ENCODE data around the gene CAMTA1.
"Not testable (repeated sequence)": the region's sequence is repeated elsewhere in the genome, so short reads cannot be mapped to it uniquely, and the experiment has no call there.

The CAMTA1 gene

DNA sequence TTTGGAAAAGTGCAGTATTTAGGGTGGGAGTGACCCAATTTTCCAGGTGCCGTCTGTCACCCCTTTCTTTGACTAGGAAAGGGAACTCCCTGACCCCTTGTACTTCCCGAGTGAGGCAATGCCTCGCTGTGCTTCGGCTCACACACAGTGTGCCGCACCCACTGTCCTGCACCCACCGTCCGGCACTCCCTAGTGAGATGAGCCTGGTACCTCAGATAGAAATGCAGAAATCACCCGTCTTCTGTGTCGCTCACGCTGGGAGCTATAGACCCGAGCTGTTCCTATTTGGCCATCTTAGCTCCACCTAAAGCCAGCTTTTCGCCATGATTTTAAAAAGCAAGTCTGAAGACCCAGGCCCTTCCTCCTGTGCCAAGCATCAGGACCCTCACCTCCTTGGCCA lies 632.4 kb downstream of the CAMTA1 start:
- not testable (repeated sequence) for H3K4me1 ChIP-seq (ENCODE audit: control insufficient read depth, insufficient read depth, low read length); H3K27ac ChIP-seq (ENCODE audit: low read depth, low read length); H3K4me3 ChIP-seq (ENCODE audit: low read depth, low read length); H3K27me3 ChIP-seq (ENCODE audit: control insufficient read depth, insufficient read depth, low read length); H3K9ac ChIP-seq (ENCODE audit: low read depth, low read length); H3K36me3 ChIP-seq (ENCODE audit: control insufficient read depth, insufficient read depth, low read length)
- peaks cover 12% of the 10 kb centered on the region for H3K9me3 ChIP-seq (ENCODE audit: control insufficient read depth, insufficient read depth, low read length)

DNA sequence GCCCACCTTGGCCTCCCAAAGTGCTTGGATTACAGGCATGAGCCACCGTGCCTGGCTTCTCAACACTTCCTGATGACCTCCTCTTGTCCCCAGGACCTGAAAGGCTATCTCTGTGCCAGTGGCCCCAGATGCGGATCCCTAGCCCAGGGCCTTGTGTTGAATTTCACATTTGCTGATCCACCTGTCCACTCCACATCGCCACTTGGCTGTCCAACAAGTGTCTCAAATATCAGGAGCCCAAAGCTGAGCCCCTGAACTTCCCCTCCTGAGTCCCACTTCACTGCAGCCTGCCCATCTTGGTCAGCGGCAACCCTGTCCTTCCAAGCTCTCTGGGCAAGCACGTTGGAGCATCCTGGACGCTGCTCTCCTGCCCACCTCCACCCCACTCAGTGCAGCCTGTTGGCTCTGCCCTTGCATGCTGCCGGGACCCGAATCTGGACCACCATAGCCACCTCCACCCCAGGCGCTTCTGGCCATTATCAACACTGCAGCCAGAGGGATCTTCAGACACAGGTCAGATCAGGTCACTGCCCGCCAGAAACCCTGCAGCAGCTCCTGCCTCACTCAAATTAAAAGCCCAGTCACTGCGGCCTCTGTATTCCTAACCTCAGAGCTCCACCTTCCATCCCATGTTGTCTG lies 633.3 kb downstream of the CAMTA1 start:
- H3K27me3 ChIP-seq (ENCODE audit: control insufficient read depth, insufficient read depth, low read length): no peaks in the 10 kb centered on the region
- H3K9me3 ChIP-seq (ENCODE audit: control insufficient read depth, insufficient read depth, low read length): peaks cover 12% of the 10 kb centered on the region
- no peak overlapping the region for H3K9ac ChIP-seq (ENCODE audit: low read depth, low read length)
- no peaks in the 10 kb centered on the region for H3K4me1 ChIP-seq (ENCODE audit: control insufficient read depth, insufficient read depth, low read length)
- H3K36me3 ChIP-seq (ENCODE audit: control insufficient read depth, insufficient read depth, low read length): no peaks in the 10 kb centered on the region
- H3K4me3 ChIP-seq (ENCODE audit: low read depth, low read length): no peak overlapping the region
- no peak overlapping the region for H3K27ac ChIP-seq (ENCODE audit: low read depth, low read length)

DNA sequence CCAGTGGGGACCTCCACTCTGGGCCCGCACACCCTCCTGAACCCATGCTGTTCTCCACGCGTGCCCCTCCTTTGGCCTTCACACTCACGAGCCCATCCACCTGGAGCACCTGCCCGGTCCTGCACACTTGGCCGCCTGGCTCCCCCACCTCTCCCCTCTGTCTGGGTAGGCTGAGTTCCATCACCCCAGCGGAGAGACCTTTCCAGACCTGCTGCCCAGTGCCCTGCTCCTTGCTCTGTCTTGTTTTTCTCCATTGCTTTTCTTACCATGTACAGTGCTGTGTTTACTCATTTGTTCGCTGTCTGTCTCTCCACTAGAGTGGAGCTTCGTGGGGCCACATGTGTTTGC lies 634.8 kb downstream of the CAMTA1 start:
- H3K9me3 ChIP-seq (ENCODE audit: control insufficient read depth, insufficient read depth, low read length): peaks cover 12% of the 10 kb centered on the region
- no peaks in the 10 kb centered on the region for H3K36me3 ChIP-seq (ENCODE audit: control insufficient read depth, insufficient read depth, low read length)
- H3K9ac ChIP-seq (ENCODE audit: low read depth, low read length): no peak overlapping the region
- no peak overlapping the region for H3K4me3 ChIP-seq (ENCODE audit: low read depth, low read length)
- H3K4me1 ChIP-seq (ENCODE audit: control insufficient read depth, insufficient read depth, low read length): no peaks in the 10 kb centered on the region
- H3K27ac ChIP-seq (ENCODE audit: low read depth, low read length): no peak overlapping the region
- H3K27me3 ChIP-seq (ENCODE audit: control insufficient read depth, insufficient read depth, low read length): no peaks in the 10 kb centered on the region

DNA sequence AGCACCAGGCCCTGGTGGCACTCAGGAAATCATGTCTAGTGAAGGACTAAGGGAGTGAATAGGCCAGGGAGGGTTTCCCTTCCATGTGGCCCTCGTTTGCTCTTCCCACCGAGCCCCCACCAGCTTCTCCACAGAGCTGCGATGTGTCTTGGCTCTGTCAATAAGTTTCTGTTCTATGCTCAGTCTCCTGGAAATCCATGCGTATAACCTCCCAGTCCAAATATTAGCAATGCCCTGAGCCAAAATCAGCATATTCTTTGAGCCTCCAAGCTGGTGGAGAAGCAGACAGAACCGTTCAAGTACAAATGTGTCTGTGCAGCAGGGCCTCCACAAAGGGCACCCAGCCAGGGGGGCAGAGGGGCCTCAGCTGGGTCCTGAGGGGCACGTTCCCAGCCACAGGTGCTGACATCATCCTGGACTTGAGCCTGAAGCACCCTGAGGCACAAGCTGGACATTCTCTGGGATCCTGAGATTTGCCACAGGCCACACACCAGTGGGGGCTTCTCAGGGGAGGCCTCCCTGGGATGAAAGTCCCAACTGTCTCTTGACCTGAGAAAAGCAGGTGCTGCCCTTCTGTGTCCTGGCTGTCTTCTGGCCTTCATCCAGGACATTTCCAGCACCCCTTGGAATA lies 635.3 kb downstream of the CAMTA1 start:
- Histone ChIP-seq H3K4me1 (ENCODE audit: control insufficient read depth, insufficient read depth, low read length) (no peaks in the 10 kb centered on the region), H3K9ac (ENCODE audit: low read depth, low read length) (no peak overlapping the region), H3K9me3 (ENCODE audit: control insufficient read depth, insufficient read depth, low read length) (peaks cover 12% of the 10 kb centered on the region), H3K4me3 (ENCODE audit: low read depth, low read length) (no peak overlapping the region), H3K27ac (ENCODE audit: low read depth, low read length) (no peak overlapping the region), H3K27me3 (ENCODE audit: control insufficient read depth, insufficient read depth, low read length) (no peaks in the 10 kb centered on the region), H3K36me3 (ENCODE audit: control insufficient read depth, insufficient read depth, low read length) (no peaks in the 10 kb centered on the region)

DNA sequence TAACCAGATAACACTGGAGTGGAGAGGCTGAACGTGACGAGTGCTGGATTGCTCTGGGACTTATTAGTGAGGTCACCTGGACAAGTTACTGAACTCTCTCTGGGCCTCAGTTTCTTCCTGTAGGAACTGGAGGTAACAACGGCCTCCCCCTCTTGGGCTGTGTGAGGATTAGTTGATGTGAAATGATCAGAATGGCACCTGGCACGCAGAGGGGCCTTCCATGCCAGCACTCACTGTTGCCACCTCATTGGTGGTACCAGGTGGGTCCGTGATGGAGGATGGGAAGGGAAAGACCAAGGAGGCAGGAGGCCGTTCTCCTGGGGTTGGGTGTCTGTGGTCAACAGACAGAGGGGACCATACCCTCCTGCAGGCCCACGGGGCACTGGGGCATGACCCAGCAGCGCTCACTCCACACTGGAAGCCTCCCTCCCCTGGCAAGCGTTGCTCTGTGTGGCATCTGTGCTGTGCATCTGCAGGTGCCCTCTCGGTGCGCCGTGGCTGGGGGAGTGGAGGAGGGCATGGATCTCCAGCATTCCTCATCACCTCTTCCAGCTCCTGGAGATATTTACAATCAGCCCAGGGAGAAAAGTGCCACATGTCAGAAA lies 636.3 kb downstream of the CAMTA1 start:
- Histone ChIP-seq H3K27me3 (ENCODE audit: control insufficient read depth, insufficient read depth, low read length) (no peaks in the 10 kb centered on the region), H3K9me3 (ENCODE audit: control insufficient read depth, insufficient read depth, low read length) (peaks cover 12% of the 10 kb centered on the region), H3K9ac (ENCODE audit: low read depth, low read length) (no peak overlapping the region), H3K27ac (ENCODE audit: low read depth, low read length) (no peak overlapping the region), H3K36me3 (ENCODE audit: control insufficient read depth, insufficient read depth, low read length) (no peaks in the 10 kb centered on the region), H3K4me1 (ENCODE audit: control insufficient read depth, insufficient read depth, low read length) (no peaks in the 10 kb centered on the region), H3K4me3 (ENCODE audit: low read depth, low read length) (no peak overlapping the region)

DNA sequence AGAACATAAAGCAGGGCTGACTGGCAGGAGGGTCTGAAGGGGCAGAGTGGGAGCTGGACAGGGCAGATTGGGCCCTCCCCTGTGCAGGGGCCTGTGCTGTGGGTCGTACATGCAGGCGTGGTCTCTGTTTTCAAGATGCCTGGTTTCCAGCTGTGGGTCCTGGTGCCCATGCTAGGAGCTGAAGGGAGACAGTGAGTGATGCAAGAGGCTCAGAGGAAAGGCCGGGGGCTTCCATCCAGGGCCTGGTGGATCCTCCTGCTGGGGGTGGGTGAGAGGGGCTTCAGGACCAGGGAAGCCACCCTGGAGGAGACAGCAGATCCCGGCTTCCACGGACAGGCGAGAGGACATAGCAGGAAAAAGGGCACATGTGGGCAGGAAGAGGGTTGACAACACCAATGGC lies 636.8 kb downstream of the CAMTA1 start:
- Histone ChIP-seq H3K27ac (ENCODE audit: low read depth, low read length) (no peak overlapping the region), H3K9ac (ENCODE audit: low read depth, low read length) (no peak overlapping the region), H3K4me3 (ENCODE audit: low read depth, low read length) (no peak overlapping the region), H3K4me1 (ENCODE audit: control insufficient read depth, insufficient read depth, low read length) (no peaks in the 10 kb centered on the region), H3K36me3 (ENCODE audit: control insufficient read depth, insufficient read depth, low read length) (no peaks in the 10 kb centered on the region), H3K9me3 (ENCODE audit: control insufficient read depth, insufficient read depth, low read length) (peaks cover 12% of the 10 kb centered on the region), H3K27me3 (ENCODE audit: control insufficient read depth, insufficient read depth, low read length) (no peaks in the 10 kb centered on the region)

DNA sequence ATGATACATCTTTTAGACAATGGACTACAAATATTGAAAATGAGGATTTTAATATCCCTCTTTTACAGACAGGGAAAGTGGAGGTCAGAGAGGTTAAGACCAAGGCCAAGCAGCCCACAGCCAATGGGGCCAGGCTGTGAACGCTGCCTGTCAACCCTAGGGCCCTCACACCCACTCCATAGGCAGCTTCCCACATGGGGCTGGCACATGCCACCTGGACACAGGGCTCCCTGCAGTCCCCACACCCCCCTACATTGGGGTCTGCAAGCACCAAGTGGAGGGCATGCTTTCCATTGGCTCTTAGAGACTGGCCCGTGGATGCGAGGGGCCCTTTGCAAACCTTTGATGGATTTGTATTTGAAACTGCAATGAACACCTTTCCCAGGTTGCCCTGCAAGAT lies 637.3 kb downstream of the CAMTA1 start:
- Histone ChIP-seq H3K4me1 (ENCODE audit: control insufficient read depth, insufficient read depth, low read length) (no peaks in the 10 kb centered on the region), H3K4me3 (ENCODE audit: low read depth, low read length) (no peak overlapping the region), H3K36me3 (ENCODE audit: control insufficient read depth, insufficient read depth, low read length) (no peaks in the 10 kb centered on the region), H3K27ac (ENCODE audit: low read depth, low read length) (no peak overlapping the region), H3K9ac (ENCODE audit: low read depth, low read length) (no peak overlapping the region), H3K27me3 (ENCODE audit: control insufficient read depth, insufficient read depth, low read length) (no peaks in the 10 kb centered on the region), H3K9me3 (ENCODE audit: control insufficient read depth, insufficient read depth, low read length) (peaks cover 12% of the 10 kb centered on the region)

DNA sequence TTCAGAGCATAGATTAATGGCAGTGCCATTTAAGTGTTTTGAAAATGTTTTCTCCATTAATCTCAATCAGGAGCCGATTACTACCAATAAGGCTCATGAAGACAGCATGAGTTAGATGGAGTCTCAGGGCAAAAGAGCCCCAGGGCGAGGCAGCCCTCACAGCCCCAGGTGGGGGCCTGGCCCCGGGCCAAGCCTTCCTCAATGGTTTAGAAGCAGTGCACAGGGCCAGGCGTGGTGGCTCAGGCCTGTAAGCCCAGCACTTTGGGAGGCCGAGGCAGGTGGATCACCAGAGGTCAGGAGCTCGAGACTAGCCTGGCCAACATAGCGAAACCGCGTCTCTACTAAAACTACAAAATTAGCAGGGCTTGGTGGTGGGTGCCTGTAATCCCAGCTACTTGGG lies 637.7 kb downstream of the CAMTA1 start:
- Histone ChIP-seq H3K9ac (ENCODE audit: low read depth, low read length) (no peak overlapping the region), H3K4me3 (ENCODE audit: low read depth, low read length) (no peak overlapping the region), H3K9me3 (ENCODE audit: control insufficient read depth, insufficient read depth, low read length) (peaks cover 8% of the 10 kb centered on the region), H3K27ac (ENCODE audit: low read depth, low read length) (no peak overlapping the region), H3K4me1 (ENCODE audit: control insufficient read depth, insufficient read depth, low read length) (no peaks in the 10 kb centered on the region), H3K36me3 (ENCODE audit: control insufficient read depth, insufficient read depth, low read length) (no peaks in the 10 kb centered on the region), H3K27me3 (ENCODE audit: control insufficient read depth, insufficient read depth, low read length) (no peaks in the 10 kb centered on the region)

DNA sequence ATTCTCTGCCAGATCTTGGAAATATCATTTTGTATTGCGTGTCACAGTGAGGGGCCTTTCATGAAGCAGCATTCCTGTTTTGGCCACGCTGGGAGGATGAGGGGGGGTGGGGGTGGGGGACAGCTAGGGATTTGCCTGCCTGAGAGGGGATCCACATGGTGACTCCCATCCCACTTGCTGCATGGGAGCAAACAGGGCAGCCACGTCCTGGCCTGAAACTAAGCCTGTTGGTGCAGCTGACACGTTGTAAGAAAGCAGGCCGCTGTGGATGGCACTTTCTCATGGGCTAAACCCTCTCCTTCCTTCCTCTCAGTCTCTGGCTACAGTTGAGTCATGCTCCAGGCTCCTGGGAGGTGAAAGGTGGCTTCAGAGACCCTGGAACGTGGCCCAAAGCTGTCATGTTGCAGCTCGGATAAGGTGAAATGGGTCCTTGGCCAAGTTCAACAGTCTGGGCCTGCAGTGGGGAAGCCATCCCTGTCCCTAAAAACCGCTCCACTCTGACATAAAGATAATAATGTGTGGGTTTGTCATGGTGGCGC lies 639.2 kb downstream of the CAMTA1 start:
- H3K9ac ChIP-seq (ENCODE audit: low read depth, low read length): no peak overlapping the region
- no peak overlapping the region for H3K27ac ChIP-seq (ENCODE audit: low read depth, low read length)
- no peaks in the 10 kb centered on the region for H3K9me3 ChIP-seq (ENCODE audit: control insufficient read depth, insufficient read depth, low read length)
- no peak overlapping the region for H3K4me3 ChIP-seq (ENCODE audit: low read depth, low read length)
- H3K4me1 ChIP-seq (ENCODE audit: control insufficient read depth, insufficient read depth, low read length): no peaks in the 10 kb centered on the region
- no peaks in the 10 kb centered on the region for H3K36me3 ChIP-seq (ENCODE audit: control insufficient read depth, insufficient read depth, low read length)
- H3K27me3 ChIP-seq (ENCODE audit: control insufficient read depth, insufficient read depth, low read length): no peaks in the 10 kb centered on the region

DNA sequence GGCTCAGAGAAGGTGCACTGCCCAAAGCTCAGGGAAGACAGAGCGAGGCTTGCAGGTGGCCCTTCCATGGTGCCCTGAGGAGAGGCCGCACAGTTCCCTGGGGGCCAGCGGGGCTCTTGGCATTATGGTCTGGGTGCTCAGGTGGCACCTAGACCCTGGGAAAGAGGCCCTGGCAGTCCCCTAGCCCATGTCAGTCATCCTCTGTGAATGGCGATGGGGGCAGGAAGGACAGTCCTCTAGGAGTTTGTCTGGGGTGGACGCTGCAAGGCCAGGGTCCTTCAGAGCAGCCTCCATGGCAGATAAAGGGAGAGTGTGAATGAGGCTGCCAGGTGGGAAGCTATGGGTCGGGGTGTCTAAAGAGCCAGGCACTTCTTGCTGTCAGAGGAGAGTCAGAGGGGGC lies 640.0 kb downstream of the CAMTA1 start:
- H3K27ac ChIP-seq (ENCODE audit: low read depth, low read length): no peak overlapping the region
- H3K27me3 ChIP-seq (ENCODE audit: control insufficient read depth, insufficient read depth, low read length): no peaks in the 10 kb centered on the region
- no peak overlapping the region for H3K9ac ChIP-seq (ENCODE audit: low read depth, low read length)

DNA sequence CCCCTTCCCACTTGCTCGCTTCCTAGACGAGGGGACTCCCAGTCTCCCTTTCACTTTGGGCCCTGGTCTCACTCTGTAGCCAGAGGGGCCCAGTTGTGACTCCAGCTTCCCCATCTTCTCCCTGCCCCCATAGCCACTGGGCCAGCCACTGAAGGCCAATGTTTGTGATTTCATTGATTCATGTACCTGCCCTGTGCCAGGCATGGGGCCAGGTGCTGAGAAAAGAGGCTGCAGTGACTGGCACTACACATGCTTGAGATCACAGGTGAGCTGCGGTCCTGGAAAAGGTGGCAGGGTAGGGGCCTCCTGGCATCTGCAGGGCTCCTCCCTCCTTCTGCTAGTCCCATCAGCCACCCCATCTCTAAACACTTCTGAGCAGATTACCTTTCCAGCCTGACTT lies 640.5 kb downstream of the CAMTA1 start:
- Histone ChIP-seq H3K27me3 (ENCODE audit: control insufficient read depth, insufficient read depth, low read length) (no peaks in the 10 kb centered on the region), H3K4me1 (ENCODE audit: control insufficient read depth, insufficient read depth, low read length) (no peaks in the 10 kb centered on the region), H3K9me3 (ENCODE audit: control insufficient read depth, insufficient read depth, low read length) (no peaks in the 10 kb centered on the region), H3K36me3 (ENCODE audit: control insufficient read depth, insufficient read depth, low read length) (no peaks in the 10 kb centered on the region), H3K27ac (ENCODE audit: low read depth, low read length) (no peak overlapping the region), H3K4me3 (ENCODE audit: low read depth, low read length) (no peak overlapping the region), H3K9ac (ENCODE audit: low read depth, low read length) (no peak overlapping the region)

More for the DNA sequence above, 640.0 kb downstream of the CAMTA1 start:
- Histone ChIP-seq H3K9me3 (ENCODE audit: control insufficient read depth, insufficient read depth, low read length) (no peaks in the 10 kb centered on the region), H3K36me3 (ENCODE audit: control insufficient read depth, insufficient read depth, low read length) (no peaks in the 10 kb centered on the region), H3K4me1 (ENCODE audit: control insufficient read depth, insufficient read depth, low read length) (no peaks in the 10 kb centered on the region), H3K4me3 (ENCODE audit: low read depth, low read length) (no peak overlapping the region)

Data from HUES48 (cell line).